Effector CD8-positive, alpha-beta T cell (primary cell): ENCODE results near the gene CTNND2.

Source experiments
- DNase-seq: peaks from one replicate; lab custom pipeline; 2025; lab: John Stamatoyannopoulos, UW

Gene CTNND2

GRCh38 chr5:11596185-11596584 lies 308.1 kb downstream of the CTNND2 start:
- DNase-seq: no peak

DNA sequence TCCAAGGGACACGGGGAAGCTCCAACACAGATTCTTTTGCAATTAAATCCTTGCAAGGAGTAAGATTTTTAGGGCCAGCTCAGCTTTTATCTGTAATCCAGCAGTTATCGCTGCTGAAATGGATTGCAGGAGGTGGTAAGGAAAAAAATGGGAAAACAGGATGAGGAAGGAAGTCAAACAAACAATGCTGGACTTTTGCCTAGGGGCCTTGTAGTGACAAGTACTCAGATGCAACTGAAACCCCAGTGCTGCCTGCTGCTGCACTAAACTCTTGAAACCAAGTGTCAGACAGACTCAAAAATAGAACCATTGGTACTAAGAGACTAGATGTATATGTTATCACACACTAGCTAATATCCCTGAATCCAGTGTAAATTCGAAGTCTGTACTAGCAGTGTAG lies 309.2 kb downstream of the CTNND2 start:
- DNase-seq: no peak

DNA sequence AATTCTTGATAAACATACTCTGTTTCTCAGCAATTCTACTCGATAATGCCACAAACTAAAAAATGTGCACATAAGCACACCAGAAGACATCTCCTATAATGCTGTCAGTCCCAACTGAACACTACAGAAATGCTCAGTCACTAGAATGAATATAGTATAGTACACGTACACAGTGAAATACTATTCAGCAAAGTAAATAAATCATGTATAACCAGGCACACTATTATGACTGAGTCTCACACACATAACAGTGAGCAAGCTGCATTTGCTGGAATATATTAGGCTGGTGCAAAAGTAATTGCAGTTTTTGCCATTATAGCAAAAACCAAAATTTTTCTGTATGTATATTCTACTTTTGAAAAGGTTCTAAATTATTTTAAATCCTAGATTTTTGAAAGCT lies 310.2 kb downstream of the CTNND2 start:
- DNase-seq: no peak

DNA sequence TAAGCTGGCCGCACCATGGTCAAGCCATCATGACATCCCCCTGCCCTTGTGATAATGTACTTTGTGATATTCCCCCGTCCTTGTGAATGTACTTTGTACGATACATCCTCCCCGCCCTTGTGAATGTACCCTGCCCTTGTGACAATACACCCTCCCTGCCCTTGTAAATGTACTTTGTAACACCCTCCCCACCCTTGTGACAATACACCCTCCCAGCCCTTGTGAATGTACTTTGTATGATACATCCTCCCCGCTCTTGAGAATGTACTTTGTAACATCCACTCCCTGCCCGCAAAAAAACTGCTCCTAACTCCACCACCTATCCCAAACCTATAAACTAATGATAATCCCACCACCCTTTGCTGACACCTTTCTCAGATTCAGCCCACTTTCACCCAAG lies 313.8 kb downstream of the CTNND2 start:
- DNase-seq: no peak

GRCh38 chr5:11588803-11589202 lies 315.4 kb downstream of the CTNND2 start:
- DNase-seq: no peak

- DNase-seq: no peak
Observed at GRCh38 chr5:11584017-11584416, 320.2 kb downstream of the CTNND2 start.

GRCh38 chr5:11579351-11579750 lies 324.9 kb downstream of the CTNND2 start:
- no peak for DNase-seq

GRCh38 chr5:11574787-11575186 lies 329.5 kb downstream of the CTNND2 start:
- DNase-seq: no peak

- no peak for DNase-seq
Observed at GRCh38 chr5:11573140-11573992, 330.9 kb downstream of the CTNND2 start.

- no peak for DNase-seq
Observed at GRCh38 chr5:11564706-11565105, 339.5 kb downstream of the CTNND2 start.

DNA sequence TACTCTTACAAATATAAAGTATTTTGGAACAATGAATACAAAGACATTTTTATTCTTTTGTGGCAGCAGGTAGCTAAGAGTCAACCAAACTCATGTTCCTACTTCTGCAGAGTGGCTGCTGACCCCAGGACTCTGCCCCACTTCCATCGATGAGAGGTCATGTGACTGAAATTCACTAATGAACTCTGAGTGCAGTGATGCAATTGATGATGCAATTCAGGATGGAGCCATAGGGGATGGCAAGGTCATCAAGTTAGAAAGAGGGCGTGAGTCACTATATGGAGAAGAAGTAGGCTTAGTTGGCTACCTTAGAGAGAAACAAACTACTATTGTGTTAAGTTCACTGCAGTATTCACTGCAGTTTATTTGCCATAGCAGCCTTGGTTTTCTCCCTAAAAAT lies 340.4 kb downstream of the CTNND2 start:
- no peak for DNase-seq

DNA sequence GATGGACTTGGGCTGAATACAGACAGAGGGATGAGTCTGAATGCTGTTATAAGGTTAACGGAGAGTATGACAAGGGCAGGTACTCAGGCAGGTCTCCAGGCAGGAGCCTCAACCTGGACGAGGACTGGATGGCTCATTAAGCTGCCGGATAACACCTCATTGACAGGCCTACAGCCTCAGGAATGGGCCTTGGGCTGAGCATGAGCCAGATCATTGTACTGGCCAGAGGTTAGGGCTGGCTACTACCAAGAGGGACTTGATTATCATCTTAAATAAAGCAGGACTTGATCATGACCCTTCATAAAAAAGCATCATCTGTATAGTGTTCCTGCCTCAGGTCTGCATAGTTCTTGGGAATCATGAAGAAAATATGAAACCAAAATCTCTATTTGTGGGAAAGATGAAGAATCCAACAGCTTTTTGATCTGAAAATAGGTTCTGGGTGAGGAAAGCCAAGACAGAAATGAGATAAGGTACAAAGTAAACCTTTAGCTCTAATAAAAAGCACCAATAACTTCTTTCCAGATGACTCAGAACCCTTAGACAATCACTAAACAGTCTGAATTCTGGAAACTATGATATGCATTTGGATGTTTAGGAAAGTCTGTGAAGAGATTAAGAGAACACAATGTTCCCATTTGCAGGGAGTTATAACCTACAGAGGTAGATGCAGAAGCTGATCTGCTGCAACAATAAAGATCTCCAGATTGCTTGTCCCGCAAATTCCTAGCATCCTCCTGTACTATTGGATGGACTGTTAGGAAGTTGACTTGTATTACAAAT lies 343.1 kb downstream of the CTNND2 start:
- no peak for DNase-seq

DNA sequence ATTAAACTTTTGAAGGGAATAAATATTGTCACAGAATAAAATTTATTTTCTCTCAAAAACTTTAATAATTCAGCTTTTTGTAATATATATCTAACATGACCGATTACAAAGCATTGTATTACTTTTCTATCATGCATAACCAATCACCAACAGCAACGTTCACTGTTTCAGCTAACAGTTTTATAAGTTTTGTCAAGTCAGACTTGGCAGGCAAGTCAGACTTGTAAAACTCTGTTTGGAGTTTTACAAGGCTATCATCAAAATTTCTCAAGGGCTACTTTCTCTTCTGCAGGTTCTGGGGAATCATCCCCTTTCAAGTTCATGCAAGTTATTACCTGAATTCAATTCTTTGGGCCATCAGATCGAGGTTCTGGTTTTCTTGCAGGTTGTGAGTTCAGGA lies 347.2 kb downstream of the CTNND2 start:
- no peak for DNase-seq

- no peak for DNase-seq
Observed at GRCh38 chr5:11555171-11555570, 349.1 kb downstream of the CTNND2 start.

DNA sequence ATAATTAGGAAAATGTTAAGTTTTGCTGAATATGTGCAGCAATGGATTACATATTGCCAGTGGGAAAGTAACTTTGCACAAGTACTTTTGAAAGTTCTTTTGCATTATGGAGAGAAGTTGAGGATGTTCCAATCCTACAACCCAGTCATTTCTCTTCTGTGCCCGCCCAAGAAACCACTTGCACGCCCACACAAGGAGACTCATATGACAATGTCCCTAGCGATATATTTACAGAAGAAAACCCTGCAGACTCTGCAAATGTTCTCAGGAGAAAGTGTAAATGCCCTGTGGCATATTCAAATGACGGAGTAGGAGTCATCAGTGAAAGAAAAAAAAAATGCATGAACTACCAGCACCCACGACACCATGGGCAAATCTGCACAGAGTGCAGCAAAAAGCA lies 356.5 kb downstream of the CTNND2 start:
- no peak for DNase-seq

DNA sequence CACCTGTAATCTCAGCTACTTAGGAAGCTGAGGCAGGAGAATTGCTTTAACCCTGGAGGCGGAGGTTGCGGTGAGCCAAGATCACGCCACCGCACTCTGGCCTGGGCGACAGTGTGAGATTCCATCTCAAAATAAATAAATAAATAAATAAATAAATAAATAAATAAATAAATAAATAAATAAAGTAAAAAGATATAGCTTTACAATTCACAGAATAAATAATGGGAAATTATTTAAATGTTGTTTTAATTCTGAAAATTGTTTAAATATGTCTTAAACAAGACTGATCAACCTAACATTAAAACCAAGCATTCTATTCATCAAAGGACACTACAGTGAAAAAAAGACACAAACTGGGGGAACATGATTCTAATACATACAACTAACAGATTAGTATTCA lies 357.1 kb downstream of the CTNND2 start:
- DNase-seq: no peak

DNA sequence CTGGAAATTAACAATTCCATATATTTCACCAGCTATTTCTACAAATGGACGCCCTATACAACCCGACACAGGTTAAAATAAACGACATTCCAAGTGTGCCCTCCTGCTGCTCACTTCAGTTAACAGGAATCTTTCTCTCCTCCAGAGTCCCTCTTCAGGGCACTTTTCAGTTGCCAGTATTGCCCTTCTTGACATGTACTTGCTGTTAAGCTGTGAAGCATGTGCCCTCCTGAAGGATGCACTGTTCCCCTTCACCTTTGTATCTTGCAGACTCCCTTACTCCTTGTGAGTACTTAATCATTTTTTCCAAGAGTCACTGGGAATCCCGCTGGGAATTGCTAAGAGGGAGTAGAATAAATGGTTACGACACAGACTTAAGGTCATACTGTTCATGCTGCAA lies 364.1 kb downstream of the CTNND2 start:
- no peak for DNase-seq

DNA sequence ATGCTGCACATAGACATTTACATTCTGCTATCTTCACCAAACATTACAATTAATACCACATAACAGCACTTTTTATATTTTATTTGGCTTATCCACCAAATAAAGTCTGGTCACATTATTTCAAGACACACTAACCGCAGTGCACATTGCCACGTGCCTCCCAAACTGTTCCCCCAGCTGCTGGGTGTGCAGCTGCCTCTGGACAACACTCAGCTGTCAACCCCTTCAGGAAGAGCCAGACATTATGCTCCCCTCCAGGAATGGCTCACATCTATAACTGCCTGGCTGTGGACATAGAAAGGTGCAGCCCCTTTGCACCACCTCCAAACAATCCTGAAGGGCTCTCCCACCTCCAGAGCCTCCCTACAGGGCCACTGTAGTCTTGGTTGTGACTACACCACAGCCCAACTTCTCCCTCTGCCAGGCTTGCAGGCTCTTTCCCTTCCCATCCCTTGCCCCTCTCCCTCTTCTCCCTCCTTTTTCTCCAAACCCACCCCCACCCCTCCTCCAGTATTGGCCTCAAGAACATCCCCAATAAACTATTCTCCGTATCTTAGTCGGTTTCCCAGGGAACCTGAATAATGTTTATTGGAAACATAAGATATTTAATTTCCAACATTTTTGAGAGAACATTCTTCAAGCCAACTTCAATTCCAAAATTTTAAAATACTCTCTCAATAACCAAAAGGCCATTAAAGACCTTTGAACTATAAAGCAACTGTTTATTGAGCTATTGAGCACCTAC lies 372.3 kb downstream of the CTNND2 start:
- no peak for DNase-seq

DNA sequence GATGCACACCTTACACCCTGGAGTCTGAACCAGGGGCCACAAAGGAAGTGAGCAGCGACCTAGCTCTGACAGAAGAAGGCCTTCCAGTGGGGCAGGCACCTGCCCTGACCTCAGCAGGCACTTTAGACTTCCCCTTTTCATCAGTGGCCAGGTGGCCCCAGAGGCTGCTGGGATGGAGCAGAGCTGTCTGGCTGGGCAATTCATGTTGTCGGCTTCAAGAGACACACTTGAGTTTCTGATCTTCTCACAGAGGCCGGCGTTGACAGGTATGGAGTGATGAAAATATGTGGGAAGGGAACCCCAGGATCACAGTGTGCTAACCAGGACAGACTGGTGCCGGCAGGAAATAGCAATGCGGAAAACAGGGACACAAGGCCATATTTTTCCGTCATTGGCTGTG lies 375.5 kb downstream of the CTNND2 start:
- DNase-seq: no peak

- no peak for DNase-seq
Observed at GRCh38 chr5:11527652-11528349, 376.4 kb downstream of the CTNND2 start.

DNA sequence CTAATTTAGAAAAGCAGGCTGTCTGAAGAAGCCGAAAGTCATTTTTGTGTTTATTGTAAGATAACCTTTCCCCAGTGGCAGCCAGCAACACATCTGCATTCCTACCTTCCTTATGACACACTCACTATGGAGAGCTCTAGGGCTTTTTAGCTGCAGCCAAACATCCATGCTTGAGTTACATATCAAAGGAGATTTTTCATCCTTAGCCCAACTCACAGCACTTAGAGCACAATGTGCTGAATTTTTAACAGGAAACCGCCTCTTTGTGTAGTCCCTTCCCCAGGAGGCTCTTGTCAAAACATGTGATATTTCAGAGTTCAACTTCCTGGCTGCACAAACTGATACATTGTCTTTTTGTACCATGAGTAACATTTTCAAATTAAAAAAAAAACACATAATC lies 379.2 kb downstream of the CTNND2 start:
- DNase-seq: no peak

- DNase-seq: no peak
Observed at GRCh38 chr5:11524188-11524587, 380.1 kb downstream of the CTNND2 start.
